K562 (cell line): ENCODE results near the gene C22orf39. TPM values are rescaled to one million over a fixed set of nuclear protein-coding genes. Genes with fewer than 3 reads are reported as not detected.

ENCODE experiments used
- BCL6 ChIP-seq: fragments of 250-450 bp; sonication (Bioruptor Pico); IDR thresholded peaks from 2 replicates; pipeline ENCODE4 v1.4.0; 2020
- CBFA2T2 ChIP-seq: fragments of 450-650 bp; conservative IDR thresholded peaks from 2 replicates; pipeline ENCODE4 v1.6.1; 2017; ENCODE audit warnings: mild to moderate bottlenecking
- CBX3 ChIP-seq, 2 experiments: IDR thresholded peaks; 1 replicate in 1 of 2; 2 replicates in 1 of 2; pipeline ENCODE4 v1.6.1; 2012; ENCODE audit warnings: inconsistent platforms in 2 of 2, low read length in 2 of 2, borderline replicate concordance in 1 of 2, control low read depth in 1 of 2
- CBX5 ChIP-seq: IDR thresholded peaks from 2 replicates; pipeline ENCODE4 v1.6.1; 2014; ENCODE audit warnings: low read depth, borderline replicate concordance
- CCAR2 ChIP-seq: fragments of 200-400 bp; formaldehyde crosslinking; IDR thresholded peaks from 2 replicates; pipeline ENCODE4 v1.6.1; 2017; ENCODE audit warnings: mild to moderate bottlenecking, low read depth, low read length
- ESRRB ChIP-seq: fragments of 250-450 bp; sonication (Bioruptor Pico); IDR thresholded peaks from 2 replicates; pipeline ENCODE4 v1.5.0; 2020; ENCODE audit warnings: mild to moderate bottlenecking, moderate library complexity, borderline replicate concordance
- ETS2 ChIP-seq: IDR thresholded peaks from 2 replicates; pipeline ENCODE4 v1.6.1; 2016; ENCODE audit warnings: borderline replicate concordance, missing genetic modification characterization, mild to moderate bottlenecking, moderate library complexity, missing compliant biosample characterization; ENCODE audit not compliant: poor library complexity, severe bottlenecking
- GATAD2A ChIP-seq: fragments of 450-650 bp; IDR thresholded peaks from 2 replicates; pipeline ENCODE4 v1.6.1; 2017
- KLF1 ChIP-seq: fragments of 450-650 bp; IDR thresholded peaks from 2 replicates; pipeline ENCODE4 v1.6.1; 2016; ENCODE audit warnings: missing genetic modification characterization, missing compliant biosample characterization
- MIER1 ChIP-seq: fragments of 450-650 bp; IDR thresholded peaks from 2 replicates; pipeline ENCODE4 v1.6.1; 2016; ENCODE audit warnings: antibody characterized with exemption, mild to moderate bottlenecking, low read depth
- MYNN ChIP-seq, 2 experiments: sonication (generic); formaldehyde crosslinking in 1 of 2; IDR thresholded peaks; 2 replicates each; pipeline versions ENCODE4 v1.5.0 to v1.6.1; 2016 to 2020; ENCODE audit warnings: antibody characterized with exemption in 1 of 2, missing genetic modification reagents in 1 of 2
- NR4A1 ChIP-seq, 2 experiments: fragments of 250-450 bp in 1 of 2; fragments of 450-650 bp in 1 of 2; sonication (Bioruptor Pico) in 1 of 2; IDR thresholded peaks; 2 replicates each; pipeline versions ENCODE4 v1.4.0 to v1.6.1; 2016 to 2020; ENCODE audit warnings: mild to moderate bottlenecking in 2 of 2, missing compliant biosample characterization in 1 of 2, missing genetic modification characterization in 1 of 2, moderate library complexity in 1 of 2
- PYGO2 ChIP-seq: fragments of 450-650 bp; IDR thresholded peaks from 2 replicates; pipeline ENCODE4 v1.6.1; 2016; ENCODE audit warnings: mild to moderate bottlenecking, missing genetic modification characterization, moderate library complexity, missing compliant biosample characterization
- STAG1 ChIP-seq: sonication (generic); formaldehyde crosslinking; IDR thresholded peaks from 2 replicates; pipeline ENCODE4 v1.5.0; 2020; ENCODE audit warnings: missing genetic modification reagents, borderline replicate concordance
- TCF7L2 ChIP-seq: fragments of 150-350 bp; IDR thresholded peaks from 2 replicates; pipeline ENCODE4 v1.6.1; 2016; ENCODE audit warnings: low read depth, mild to moderate bottlenecking, low read length, moderate library complexity
- ZBTB8A ChIP-seq: fragments of 450-650 bp; IDR thresholded peaks from 2 replicates; pipeline ENCODE4 v1.6.1; 2018; ENCODE audit warnings: mild to moderate bottlenecking, moderate library complexity; ENCODE audit not compliant: partially characterized antibody
- ZNF24 ChIP-seq: fragments of 450-650 bp; IDR thresholded peaks from 2 replicates; pipeline ENCODE4 v1.6.1; 2016
- ZNF583 ChIP-seq: fragments of 250-450 bp; sonication (Bioruptor Pico); IDR thresholded peaks from 2 replicates; pipeline ENCODE4 v1.4.0; 2020
- polyA plus RNA-seq, 8 experiments: library from polyadenylated mRNA; depleted of rRNA in 4 of 8; stranded (reverse) in 5 of 8; unstranded in 3 of 8; fragments of >200 nt; fragmentation: Nextera tagmentation in 2 of 8; fragmentation: Illumina TruSeq in 1 of 8; extraction: Ambion mirVana in 2 of 8; extraction: Trizol in 1 of 8; gene quantifications; 2 replicates each; pipeline versions ENCODE4 v1.2.1 to v1.2.3, GENCODE V29; 2011 to 2014; ENCODE audit warnings: inconsistent platforms in 1 of 8, missing spikeins in 1 of 8
- total RNA-seq, 7 experiments: library from RNA; depleted of rRNA in 6 of 7; stranded (reverse); fragments of >200 nt in 6 of 7; fragmentation: Illumina TruSeq in 2 of 7; extraction: Trizol in 2 of 7; gene quantifications; 2 replicates each; pipeline versions ENCODE4 v1.2.1 to v1.2.3, GENCODE V29; 2011 to 2021; ENCODE audit warnings: low replicate concordance in 1 of 7
- TF ChIP-seq, protein P1 (sequence below): fragments of 450-650 bp; IDR thresholded peaks from 2 replicates; pipeline ENCODE4 v1.6.1; 2018; ENCODE audit not compliant: partially characterized antibody
- TF ChIP-seq, protein P2 (sequence below): sonication (generic); formaldehyde crosslinking; IDR thresholded peaks from 2 replicates; pipeline ENCODE4 v1.4.0; 2020; ENCODE audit warnings: mild to moderate bottlenecking, missing genetic modification reagents
- TF ChIP-seq, protein P3 (sequence below): fragments of 450-650 bp; conservative IDR thresholded peaks from 2 replicates; pipeline ENCODE4 v1.6.1; 2016; ENCODE audit warnings: missing genetic modification characterization, low read depth, mild to moderate bottlenecking, control low read depth, missing compliant biosample characterization

Gene C22orf39
- total and polyA plus RNA-seq, 9 of the 15 experiments (the other 6 are each of a cell fraction or from before 2014, with no cell fraction given) = 20.4 to 139 (median 66.8) TPM

DNA sequence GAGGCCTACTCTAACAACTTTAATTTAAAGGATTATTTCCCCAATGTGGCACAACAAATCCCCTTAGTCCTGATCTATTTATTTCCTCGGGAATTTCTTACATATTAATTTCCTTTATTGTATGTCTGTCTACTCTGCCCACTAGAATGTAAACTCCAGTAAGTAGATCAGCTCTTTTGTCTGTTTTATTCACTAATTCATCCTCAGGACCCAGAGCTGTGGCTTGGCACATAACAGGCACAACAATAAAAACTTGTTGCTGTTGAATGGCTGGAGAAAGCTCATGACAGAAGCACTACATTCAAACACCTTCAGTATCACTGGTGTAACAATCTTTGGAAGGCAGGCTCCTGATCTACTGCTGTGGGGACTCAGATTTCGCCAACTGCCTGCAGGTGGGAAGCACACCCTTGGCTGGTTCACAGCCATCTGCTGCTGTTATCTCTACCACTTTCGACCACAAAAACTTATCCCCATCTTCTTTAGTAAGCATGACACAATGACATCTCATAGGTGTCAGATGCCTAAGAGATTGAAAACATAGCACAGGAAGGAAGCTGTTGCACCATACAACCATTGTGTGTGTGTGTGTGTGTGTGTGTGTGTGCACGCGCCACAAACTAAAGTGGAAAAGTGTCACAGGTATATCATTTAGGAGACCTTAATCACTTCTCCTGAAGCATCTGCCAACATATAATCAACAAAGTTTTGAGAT, 27.9 kb downstream of the C22orf39 start (continued):
- TF ChIP-seq, protein P1, sequence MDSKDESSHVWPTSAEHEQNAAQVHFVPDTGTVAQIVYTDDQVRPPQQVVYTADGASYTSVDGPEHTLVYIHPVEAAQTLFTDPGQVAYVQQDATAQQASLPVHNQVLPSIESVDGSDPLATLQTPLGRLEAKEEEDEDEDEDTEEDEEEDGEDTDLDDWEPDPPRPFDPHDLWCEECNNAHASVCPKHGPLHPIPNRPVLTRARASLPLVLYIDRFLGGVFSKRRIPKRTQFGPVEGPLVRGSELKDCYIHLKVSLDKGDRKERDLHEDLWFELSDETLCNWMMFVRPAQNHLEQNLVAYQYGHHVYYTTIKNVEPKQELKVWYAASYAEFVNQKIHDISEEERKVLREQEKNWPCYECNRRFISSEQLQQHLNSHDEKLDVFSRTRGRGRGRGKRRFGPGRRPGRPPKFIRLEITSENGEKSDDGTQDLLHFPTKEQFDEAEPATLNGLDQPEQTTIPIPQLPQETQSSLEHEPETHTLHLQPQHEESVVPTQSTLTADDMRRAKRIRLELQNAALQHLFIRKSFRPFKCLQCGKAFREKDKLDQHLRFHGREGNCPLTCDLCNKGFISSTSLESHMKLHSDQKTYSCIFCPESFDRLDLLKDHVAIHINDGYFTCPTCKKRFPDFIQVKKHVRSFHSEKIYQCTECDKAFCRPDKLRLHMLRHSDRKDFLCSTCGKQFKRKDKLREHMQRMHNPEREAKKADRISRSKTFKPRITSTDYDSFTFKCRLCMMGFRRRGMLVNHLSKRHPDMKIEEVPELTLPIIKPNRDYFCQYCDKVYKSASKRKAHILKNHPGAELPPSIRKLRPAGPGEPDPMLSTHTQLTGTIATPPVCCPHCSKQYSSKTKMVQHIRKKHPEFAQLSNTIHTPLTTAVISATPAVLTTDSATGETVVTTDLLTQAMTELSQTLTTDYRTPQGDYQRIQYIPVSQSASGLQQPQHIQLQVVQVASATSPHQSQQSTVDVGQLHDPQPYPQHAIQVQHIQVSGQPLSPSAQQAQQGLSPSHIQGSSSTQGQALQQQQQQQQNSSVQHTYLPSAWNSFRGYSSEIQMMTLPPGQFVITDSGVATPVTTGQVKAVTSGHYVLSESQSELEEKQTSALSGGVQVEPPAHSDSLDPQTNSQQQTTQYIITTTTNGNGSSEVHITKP = no peak
- TF ChIP-seq MYNN (IDR thresholded peaks at IDR 0.05) (peak; percentile 87), MYNN (CRISPR knock-in tag; IDR thresholded peaks at IDR 0.05) (no peak), MIER1 (no peak; the same call in 1 of the 2 replicates), PYGO2 (tag) (peak; percentile 56; the same call in 1 of the 2 replicates), TCF7L2 (no peak), BCL6 (CRISPR knock-in tag) (0 out of 2 replicates have a peak, but pooled peaks have one; percentile 45), GATAD2A (no peak), CBX5 (no peak), KLF1 (tag) (peak; percentile 42; the same call in 1 of the 2 replicates), ESRRB (CRISPR knock-in tag) (no peak), STAG1 (CRISPR knock-in tag) (no peak), CBFA2T2 (no peak), ETS2 (tag) (no peak), NR4A1 (CRISPR knock-in tag; IDR thresholded peaks at IDR 0.05) (0 out of 2 replicates have a peak, but pooled peaks have one; percentile 73), NR4A1 (tag; IDR thresholded peaks at IDR 0.05) (peak; percentile 92), CBX3 (IDR thresholded peaks at IDR 0.05; ENCODE audit: borderline replicate concordance in 1 of 2, low read length in 2 of 2) (peak in 1 of 2 experiments; percentile 6; a peak in 1 of 3 replicates), ZNF24 (peak; percentile 81), ZBTB8A (no peak), CCAR2 (no peak), ZNF583 (CRISPR knock-in tag) (peak; percentile 86)
- TF ChIP-seq, protein P2, sequence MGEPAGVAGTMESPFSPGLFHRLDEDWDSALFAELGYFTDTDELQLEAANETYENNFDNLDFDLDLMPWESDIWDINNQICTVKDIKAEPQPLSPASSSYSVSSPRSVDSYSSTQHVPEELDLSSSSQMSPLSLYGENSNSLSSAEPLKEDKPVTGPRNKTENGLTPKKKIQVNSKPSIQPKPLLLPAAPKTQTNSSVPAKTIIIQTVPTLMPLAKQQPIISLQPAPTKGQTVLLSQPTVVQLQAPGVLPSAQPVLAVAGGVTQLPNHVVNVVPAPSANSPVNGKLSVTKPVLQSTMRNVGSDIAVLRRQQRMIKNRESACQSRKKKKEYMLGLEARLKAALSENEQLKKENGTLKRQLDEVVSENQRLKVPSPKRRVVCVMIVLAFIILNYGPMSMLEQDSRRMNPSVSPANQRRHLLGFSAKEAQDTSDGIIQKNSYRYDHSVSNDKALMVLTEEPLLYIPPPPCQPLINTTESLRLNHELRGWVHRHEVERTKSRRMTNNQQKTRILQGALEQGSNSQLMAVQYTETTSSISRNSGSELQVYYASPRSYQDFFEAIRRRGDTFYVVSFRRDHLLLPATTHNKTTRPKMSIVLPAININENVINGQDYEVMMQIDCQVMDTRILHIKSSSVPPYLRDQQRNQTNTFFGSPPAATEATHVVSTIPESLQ = no peak
- TF ChIP-seq, protein P3, sequence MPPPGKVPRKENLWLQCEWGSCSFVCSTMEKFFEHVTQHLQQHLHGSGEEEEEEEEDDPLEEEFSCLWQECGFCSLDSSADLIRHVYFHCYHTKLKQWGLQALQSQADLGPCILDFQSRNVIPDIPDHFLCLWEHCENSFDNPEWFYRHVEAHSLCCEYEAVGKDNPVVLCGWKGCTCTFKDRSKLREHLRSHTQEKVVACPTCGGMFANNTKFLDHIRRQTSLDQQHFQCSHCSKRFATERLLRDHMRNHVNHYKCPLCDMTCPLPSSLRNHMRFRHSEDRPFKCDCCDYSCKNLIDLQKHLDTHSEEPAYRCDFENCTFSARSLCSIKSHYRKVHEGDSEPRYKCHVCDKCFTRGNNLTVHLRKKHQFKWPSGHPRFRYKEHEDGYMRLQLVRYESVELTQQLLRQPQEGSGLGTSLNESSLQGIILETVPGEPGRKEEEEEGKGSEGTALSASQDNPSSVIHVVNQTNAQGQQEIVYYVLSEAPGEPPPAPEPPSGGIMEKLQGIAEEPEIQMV (tag) = no peak
